SK-N-SH treated with all-trans-retinoic acid at 6 μM for 48 hours (cell line): Measurements from ENCODE around the gene ZNF492.

Experiments used
- BACH2 ChIP-seq: fragments of 250-450 bp; sonication (Bioruptor Pico); IDR thresholded peaks from 2 replicates; pipeline ENCODE4 v1.9.0; 2021; ENCODE audit warnings: mild to moderate bottlenecking, borderline replicate concordance
- ZNF70 ChIP-seq: fragments of 450-650 bp; formaldehyde crosslinking; IDR thresholded peaks from 2 replicates; pipeline ENCODE4 v1.5.0; 2020; ENCODE audit warnings: mild to moderate bottlenecking, moderate library complexity

DNA sequence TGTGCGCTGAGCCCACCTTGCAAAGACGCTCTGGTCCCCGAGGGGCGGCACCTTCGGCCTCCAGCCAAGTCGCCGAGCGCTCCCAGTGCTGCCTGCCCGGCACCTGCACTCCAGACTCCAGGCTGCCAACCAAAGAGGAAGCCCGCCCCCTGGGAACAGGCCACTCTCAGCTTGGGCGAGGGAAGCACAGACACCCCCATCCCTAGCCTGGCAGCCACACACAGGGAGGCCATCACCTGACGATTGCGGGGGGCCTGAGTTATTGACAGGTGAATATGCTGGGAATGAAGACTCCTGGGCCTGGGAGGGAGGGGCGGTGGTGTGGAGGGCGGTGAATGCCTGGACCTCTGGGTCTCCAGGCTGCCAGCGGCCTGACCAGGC, 10.3 kb upstream of the ZNF492 start:
- TF ChIP-seq BACH2 (CRISPR knock-in tag) (no peak), ZNF70 (CRISPR knock-in tag) (no peak)
